CD4-positive, alpha-beta T cell treated with Interleukin-12 subunit alpha and Interleukin-12 subunit beta, for 1 hour (primary cell): Measurements from ENCODE around the gene CYP27A1.
A peak's percentile ranks its signal among the peaks of the same experiment; 100 is the strongest.
"Not testable (repeated sequence)": the region's sequence is repeated elsewhere in the genome, so short reads cannot be mapped to it uniquely, and the experiment has no call there.

Experiments
- DNase-seq: peaks from one replicate; pipeline ENCODE4 v3.0.0-alpha.2; 2020

The CYP27A1 gene

DNA sequence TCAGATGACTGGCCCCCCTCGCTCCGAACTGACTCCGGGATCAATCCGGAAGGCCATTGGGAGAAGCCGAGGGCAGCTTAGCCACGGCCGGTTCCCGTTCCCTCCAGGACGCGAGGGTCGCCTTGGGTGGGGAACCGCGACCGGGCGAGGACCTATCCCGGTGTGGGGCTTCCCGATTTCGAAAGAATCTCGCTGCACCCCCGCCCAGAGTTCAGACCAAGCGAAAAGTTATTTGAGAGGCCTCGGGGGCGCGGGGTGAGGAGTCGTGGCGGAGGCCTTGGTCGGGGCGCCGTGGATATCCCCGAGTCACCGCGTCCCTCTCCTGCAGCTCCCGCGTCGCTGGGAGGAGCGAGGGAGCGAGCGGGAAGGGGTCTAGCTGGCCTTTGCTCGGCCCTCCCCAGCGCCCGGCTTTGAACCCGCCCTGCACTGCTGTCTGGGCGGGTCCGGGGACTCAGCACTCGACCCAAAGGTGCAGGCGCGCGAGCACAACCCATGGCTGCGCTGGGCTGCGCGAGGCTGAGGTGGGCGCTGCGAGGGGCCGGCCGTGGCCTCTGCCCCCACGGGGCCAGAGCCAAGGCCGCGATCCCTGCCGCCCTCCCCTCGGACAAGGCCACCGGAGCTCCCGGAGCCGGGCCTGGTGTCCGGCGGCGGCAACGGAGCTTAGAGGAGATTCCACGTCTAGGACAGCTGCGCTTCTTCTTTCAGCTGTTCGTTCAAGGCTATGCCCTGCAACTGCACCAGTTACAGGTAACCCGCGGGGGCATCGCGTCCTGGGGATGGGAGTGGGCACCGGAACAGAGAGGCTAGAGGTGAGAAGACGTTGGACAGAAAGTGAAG, at the start of gene CYP27A1:
Gene CYP27A1 (plus strand): TSS at position 457 of the 837 bp plus-strand sequence. CDS start 36 bp downstream, at position 493.
- DNase-seq: no peak

DNA sequence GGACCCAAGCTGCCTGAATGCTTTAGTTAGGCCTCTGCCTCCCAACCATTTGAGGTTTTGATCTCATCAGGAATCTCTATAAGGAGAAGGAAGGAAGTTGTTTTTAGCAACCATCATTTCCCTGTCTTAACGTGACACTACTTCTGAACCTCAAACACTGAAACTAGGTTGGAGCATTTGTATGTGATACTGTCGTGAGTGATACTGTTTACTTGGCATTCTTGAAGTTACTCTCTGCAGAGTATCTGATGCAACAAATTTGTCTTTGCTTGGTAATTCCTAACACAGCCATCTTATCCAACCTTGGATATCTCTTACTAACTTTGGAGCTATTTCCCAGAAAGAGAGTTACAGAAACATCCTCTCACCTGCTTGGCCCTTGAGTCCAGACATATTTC, 49.2 kb upstream of the CYP27A1 start:
- DNase-seq: no peak

DNA sequence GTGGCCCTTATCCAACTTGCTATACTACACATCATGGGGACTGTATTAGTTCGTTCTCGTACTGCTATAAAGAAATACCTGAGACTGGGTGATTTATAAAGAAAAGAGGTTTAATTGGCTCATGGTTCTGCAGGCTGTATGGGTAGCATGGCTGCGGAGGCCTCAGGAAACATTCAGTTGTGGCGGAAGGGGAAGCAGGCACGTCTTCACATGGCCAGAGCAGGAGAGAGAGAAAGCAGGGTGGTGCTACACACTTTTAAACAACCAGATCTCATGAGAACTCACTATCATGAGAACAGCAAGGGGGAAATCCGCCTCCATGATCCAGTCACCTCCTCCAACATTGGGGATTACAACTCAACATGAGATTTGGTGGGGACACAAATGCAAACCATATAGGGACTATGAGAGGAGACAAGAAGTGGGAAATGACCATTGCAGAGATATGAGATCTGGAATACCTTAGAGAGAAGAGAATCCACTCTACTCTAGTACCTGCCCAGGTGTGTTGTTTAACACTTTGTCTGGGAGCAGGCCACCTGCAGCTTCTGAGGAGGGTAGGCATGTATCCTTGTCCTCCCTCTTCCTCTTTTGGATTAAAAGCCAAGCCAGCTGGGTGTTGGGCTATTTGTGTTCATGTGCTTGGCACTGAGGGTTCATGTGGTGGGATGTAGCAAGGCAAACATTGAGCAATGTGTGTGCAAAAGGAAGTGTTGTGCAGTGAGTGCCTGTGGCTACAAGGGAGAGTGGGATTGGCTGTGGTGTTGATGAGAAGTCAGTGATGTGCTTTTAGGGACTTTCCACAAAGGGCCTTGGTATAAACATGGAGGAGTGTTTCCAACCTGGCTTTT, 48.6 kb upstream of the CYP27A1 start:
- peak; percentile 24 for DNase-seq

DNA sequence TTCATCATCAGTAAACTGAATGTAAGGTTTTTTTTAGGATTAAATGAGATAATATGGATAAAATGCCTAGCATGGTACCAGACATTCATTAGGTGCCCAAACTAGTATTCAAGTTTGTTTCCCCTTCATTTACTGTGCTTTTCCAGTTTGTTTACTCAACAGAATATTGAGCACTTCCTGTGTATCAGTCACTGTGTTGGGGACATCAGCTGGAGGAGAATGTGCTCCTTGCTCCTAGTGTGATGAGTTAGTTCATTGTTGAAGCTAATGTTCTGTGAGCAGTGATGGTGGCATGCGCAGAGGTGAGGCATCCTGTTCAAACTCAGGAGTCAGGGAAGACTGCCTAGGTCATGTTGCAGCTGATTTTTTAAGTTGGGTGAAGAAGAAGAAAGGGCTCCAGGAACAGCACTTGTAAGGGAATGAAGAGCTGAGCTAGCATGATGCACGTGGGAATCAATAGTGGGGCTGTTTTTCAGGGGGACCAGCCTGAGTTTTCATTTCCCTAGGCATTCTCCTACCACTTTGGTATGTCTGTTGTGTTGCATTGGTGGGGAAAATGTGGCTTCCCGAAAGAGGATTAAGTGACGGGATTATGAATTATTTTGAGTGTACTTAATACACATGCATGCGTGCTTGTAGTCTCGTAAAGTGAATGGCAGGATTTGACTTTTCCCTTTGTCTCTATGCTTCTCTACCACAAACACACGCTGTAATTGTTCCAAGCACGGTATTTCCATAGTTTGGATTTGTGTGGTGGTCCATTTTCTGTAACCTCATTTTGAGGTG, 47.6 kb upstream of the CYP27A1 start:
- DNase-seq: no peak

DNA sequence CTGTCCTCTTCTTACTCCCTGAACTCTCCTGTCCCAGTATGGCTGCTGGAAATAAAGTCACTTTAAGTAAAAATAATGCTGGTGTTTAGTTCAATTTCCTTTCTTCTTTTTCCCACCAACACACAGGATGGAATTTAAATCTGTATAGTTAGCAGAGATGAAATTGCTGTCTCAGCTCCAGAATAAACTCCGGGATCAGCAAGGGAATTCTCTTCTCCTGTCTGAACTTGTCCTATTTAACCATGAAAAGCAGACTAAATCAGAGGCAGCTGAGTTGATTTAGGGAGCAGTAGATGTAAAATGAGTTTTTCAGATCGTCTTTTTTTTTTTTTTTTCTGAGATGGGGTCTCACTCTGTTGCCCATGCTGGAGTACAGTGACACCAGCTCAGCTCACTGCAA, 45.4 kb upstream of the CYP27A1 start:
- DNase-seq: no peak

DNA sequence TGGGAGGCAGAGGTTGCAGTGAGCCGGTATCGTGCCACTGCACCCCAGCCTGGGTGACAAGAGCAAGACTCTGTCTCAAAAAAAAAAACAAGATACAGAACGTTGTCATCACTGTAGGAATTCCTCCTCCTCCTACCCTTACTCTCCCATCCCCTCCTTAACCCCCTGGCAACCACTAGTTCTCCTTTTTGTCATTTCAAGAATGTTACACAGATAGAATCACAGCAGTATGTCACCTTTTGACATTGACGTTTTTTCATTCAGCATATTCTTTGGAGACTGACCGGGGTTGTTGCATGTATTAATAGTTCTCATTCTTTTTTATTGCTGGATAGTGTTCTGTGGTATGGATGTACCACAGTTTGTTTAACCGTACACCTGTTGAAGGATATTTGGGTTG, 38.9 kb upstream of the CYP27A1 start:
- no peak for DNase-seq

DNA sequence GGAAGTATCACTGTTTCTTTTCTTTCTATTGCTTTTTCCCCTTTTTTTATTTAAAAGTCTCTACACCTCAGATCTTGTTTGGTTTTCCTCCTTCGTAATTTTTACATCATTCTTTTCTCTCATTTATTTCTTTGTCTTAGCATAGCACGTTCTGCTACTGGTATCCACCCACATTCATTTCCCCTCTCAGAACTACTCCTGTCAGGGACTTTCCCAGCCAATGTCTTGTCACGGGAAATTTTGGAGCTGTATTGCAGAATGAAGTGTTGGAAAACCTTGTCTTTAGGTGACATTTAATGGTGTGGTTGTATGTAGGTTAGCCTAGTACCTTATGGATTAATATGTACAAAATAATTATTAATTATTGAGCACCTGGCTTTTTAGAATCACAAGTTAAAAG, 37.3 kb upstream of the CYP27A1 start:
- no peak for DNase-seq

DNA sequence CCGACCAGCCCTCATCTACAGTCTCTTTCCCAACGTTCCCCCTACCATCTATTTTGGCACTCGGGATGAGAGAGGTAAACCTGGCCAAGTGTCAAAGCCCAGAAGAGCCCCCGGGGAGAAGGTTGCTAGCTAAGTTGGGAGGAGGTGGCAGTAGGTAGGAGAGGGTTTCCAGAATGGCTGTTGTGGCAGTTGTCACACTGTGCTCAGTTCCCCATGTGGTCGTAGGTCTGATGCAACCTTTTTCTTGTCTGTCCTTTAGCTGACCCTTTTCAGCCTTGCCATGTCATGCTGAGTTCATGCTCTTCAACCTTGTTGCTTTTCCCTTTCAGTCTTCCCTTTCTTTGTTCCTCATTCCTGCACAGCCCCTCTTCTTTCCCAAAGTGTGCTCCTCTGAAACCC, 36.8 kb upstream of the CYP27A1 start:
- DNase-seq: no peak

DNA sequence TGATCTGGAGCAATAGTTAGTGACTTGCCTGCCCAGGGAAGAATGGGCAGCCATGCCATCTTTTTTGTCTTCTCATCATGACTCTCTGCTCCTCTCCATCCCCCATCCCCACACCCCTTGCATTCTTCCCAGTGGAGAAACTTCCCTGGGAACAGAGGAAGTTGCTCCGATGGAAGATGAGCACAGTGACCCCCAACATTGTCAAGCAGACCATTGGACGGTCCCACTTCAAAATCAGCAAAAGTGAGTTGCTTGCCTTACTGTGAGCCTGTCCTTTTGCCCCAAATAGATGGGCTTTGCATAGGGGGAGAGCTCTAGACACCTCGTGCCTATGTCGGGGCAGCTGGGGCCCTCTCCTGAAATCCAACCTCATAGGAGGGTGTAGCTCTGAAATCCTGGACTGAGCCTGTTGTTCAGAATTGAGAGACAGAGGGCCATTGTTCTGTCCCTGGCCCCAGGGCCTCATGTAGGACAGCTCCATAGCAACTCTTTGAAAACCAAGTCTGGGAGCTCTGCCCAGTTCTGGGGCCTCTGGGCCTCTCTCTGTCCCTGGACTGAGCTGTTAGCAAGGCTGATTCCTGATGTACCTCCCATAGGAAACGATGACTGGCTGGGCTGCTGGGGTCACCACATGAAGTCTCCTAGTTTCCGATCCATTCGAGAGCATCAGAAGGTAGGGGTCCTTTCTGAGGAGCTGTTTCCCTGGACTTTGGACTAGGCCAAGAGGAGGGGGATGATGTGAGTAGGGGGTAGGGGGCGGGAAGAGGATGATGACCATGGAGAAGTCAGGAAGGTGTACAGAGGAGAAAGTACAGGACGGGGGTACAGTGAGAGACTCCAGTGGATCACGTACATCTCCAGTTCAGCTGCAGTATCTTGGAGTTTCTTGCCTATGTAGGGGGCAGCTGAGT, 36.1 kb upstream of the CYP27A1 start:
- no peak for DNase-seq

DNA sequence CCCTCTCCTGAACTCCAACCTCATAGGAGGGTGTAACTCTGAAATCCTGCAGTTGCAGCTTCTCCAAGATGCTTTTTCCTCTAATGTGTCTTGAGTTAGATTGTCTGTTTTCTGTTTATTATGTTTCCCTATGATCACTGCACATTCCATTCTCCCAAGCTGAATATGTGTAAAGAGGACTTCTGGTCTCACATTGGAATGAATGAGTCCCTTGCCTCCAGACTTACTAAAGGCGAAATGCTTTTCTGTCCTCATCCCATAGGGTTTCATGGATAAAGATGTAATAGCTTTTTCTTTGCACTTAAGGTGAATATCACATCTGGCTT, 35.5 kb upstream of the CYP27A1 start:
- no peak for DNase-seq

DNA sequence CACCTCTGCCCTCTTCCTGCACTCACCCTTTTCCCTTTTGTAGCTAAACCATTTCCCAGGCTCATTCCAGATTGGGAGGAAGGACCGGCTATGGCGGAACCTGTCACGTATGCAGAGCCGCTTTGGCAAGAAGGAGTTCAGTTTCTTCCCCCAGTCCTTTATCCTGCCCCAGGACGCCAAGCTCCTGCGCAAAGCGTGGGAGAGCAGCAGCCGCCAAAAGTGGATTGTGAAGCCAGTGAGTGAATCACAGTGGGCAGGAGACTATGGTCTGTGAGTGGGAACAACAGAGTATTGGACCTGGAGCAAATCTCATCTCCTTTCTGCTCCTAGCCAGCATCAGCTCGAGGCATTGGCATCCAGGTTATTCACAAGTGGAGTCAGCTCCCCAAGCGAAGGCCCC, 35.0 kb upstream of the CYP27A1 start:
- DNase-seq: no peak

DNA sequence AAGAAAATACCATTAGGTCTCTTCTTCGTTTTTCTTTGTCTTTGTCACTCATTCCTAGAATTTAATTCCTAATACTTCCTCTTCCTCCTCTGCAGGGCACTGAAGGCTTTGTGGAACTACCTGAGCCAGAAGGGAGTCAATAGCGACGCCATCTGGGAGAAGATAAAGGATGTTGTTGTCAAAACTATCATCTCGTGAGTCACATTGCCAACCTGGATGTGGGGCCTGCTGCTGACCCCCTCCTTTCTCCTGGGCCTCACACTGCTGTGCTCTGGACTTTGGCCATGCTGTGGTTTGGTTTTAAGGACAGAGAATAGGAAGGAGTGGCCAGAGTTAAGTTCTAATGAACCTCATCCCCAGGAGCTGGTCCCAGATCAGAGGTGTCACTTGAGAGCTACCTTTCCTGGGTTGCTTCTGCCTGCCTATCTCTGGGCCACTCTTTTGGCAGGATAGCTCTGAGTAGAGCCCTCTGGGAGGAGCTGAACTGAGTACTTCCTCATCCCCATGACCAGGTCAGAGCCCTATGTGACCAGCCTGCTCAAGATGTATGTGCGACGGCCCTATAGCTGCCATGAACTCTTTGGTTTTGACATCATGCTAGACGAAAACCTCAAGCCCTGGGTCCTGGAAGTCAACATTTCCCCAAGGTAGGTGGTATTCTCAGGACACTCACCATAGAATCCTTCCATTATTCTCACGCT, 33.1 kb upstream of the CYP27A1 start:
- DNase-seq: no peak

DNA sequence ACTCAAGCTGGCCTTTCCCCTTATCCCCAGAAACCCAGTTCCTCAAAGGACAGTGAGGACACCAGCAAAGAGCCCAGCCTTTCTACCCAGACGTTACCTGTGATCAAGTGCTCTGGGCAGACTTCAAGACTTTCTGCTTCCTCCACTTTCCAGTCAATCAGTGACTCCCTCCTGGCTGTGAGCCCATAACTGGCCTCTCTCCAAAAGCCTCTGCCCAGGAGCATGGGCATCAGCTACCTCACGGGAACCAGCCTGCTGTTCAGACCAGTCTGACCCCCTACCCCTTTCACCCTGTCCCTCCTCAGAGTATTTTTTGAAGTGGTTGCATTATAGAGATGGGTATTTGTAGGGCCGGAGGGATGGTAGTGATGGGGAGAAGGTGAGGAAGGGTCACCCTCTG, 27.7 kb upstream of the CYP27A1 start:
- no peak for DNase-seq

DNA sequence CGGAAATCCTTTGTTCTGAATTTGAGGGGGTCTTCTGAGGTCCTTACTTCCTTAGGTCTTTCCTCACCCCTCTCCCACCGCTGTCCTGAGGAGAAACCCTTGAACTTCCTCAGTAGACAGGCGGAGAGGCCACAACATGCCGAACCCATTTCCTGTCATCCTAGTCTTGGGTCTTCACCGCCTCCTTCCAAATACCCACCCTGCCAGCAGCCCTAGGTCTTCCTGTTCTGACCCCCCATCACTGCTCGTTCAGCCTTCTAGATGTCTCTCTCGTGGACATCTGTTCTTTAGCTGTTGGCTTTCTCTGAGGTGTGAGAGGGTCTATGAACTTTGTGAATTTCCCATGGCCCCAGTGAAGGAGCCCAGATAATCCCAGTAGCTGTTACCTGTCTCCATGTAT, 27.2 kb upstream of the CYP27A1 start:
- no peak for DNase-seq

DNA sequence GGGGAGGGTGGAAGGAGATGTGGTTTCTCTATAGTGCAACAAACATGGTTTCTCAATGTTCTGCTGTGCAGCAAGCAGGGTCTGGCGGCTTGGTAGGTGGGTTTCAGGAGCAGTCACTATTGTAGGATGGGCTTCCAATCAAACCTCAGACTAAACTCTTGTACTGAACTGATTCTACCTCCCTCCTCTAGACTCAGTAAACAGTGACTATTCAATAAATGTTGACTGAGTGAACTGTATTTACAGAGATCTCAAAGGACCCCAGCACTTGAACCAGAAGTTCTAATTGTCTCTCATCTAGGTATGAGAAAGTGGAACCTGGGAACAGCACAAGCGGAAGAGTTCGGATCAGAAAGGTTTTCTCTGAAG, 26.8 kb upstream of the CYP27A1 start:
- DNase-seq: no peak

DNA sequence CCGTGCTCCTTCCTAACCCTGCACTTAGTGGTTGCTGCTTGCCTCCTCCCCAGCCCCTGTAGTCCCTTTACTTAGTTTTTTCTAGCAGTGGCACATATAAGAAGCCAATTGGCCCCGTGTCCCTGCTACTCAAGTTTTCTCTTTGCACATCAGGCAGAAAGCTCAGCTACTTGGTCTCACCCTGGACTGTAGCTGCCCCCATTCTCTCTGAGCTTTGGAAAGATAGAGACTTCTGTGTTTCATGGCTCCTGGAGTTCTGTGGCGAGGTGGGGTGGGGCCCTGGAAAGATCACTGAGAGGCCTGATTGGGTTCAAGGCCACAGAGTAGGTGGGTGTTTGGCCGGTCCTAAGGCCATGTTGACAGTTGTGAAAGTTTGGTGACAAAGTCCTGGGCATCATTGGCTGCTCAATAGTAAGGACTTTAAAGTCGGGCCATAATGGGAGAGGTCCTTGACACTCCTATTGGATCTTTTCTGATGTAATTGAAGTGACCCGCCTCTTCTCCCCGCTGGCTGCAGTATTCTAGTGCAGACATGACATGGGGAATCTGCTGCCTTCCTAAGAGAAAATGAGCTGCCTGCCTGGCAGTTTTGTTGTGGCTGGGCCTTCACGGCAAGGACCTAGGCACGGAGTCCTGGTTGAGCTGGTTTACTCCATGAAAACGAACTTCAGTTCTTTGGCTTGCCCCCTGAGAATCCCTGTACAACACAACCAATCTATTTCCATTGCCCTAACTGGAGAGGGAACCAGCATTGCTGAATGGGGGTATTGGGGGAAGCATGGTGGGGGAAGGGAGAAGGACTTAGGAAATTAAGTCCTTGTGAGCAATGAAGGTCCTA, 26.2 kb upstream of the CYP27A1 start:
- no peak for DNase-seq

DNA sequence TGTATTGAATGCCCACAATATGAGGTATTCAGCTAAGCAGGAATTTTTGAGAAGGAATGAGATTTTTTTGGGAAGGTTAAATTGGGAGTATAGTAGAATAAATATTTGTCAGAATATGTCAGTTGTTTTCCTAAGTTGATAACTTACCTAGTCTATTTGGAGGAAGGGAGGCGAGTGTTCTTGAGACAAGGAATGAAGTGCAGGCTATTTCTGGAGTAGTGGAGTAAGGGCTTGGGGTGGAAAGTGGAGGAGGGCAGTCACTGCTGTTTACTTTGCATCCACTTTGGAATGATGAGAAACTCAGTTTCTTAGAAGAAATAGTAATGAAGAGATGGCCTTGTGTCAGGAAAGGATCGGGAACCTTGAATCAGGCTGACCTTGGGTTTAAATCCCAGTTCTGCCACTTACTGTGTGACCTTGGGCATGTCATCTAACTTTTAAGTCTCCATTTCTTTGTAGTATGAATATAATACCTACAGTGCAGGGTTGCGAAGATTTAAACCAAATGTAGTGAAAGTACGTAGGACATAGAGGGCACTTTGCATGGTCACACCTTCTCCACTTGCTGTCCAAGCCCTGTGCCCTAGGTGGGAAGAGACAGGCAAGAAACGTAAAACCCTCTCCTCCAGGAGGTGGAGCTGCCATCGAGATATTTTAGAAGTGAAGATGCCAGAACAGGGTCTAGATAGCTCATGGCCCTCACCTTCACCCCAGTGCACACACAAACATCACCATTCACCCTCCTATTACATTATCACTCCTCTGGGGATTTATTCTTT, 25.2 kb upstream of the CYP27A1 start:
- no peak for DNase-seq

DNA sequence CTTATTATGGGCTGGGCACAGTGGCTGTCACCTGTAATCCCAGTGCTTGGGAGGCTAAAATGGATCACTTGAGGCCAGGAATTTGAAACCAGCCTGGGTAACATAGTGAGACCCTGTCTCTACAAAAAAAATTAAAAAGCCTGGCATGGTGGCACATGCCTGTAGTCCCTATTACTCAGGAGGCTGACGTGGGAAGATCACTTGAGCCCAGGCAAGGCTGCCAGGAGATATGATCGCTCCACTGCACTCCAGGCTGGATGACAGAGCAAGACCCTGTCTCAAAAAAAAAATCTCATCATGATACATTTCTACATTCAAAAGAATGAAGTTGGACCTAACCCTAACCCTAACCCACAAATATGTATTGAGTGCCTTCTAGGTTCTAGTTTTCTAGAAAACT, 20.2 kb upstream of the CYP27A1 start:
- no peak for DNase-seq

DNA sequence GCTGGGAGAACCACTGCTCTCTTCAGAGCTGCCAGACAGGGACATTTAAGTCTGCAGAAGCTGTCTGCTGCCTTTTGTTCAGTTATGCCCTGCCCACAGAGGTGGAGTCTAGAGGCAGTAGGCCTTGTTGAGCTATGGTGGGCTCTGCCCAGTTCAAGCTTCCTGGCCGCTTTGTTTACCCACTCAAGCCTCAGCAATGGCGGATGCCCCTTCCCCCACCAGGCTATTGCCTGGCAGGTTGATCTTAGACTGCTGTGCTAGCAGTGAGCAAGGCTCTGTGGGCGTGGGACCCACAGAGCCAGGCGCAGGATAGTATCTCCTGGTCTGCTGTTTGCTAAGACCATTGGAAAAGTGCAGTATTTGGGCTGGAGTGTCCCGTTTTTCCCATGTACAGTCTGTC, 9.2 kb upstream of the CYP27A1 start:
- not testable (repeated sequence) for DNase-seq

DNA sequence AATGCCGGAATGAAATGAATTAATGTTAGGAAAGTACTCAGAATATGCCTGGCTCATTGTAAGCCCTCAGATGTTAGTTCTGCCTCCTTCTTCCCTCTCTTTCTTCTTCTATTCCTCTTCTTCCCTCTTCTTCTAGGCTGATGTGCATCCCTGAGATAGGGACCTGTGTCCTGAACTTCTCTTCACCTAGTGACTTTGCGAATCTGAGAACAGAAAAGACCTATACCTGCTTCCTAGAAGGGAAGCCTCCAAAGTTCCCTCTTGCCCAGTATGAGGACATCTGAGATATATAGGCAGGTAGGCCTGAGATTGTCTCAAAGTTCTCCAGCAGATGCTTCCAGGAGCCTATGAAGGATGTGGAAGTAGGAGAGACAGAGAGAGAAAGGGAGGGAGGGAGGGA, 8.1 kb upstream of the CYP27A1 start:
- no peak for DNase-seq
